H9 (cell line): Measurements from ENCODE around the gene TTYH1. TPM values are rescaled to one million over a fixed set of nuclear protein-coding genes. Genes with fewer than 3 reads are reported as not detected.

Experiments used
- DNase-seq: peaks from one replicate; pipeline ENCODE4 v3.0.0-alpha.2; 2017
- H2AFZ ChIP-seq: one replicate; pipeline ENCODE4 v1.6.1; 2013; ENCODE audit warnings: mild to moderate bottlenecking, low read length, control low read depth, moderate library complexity
- H2AK5ac ChIP-seq: 2 replicates; pipeline ENCODE4 v1.6.1; 2013; ENCODE audit warnings: low read length, control low read depth, mixed read lengths; ENCODE audit not compliant: insufficient read length
- H2BK120ac ChIP-seq: one replicate; pipeline ENCODE4 v1.6.1; 2013; ENCODE audit warnings: low read depth, mild to moderate bottlenecking, low read length, control low read depth, inconsistent platforms; ENCODE audit not compliant: poor library complexity, severe bottlenecking
- H2BK12ac ChIP-seq: 2 replicates; pipeline ENCODE4 v1.6.1; 2013; ENCODE audit warnings: low read length, control low read depth, mixed read lengths, low read depth; ENCODE audit not compliant: insufficient read length
- H2BK15ac ChIP-seq: 2 replicates; pipeline ENCODE4 v1.6.1; 2013; ENCODE audit warnings: low read depth, low read length, control low read depth
- H2BK20ac ChIP-seq: one replicate; pipeline ENCODE4 v1.6.1; 2013; ENCODE audit warnings: low read depth, mild to moderate bottlenecking, low read length, control low read depth, inconsistent platforms; ENCODE audit not compliant: poor library complexity, severe bottlenecking
- H2BK5ac ChIP-seq: 2 replicates; pipeline ENCODE4 v1.6.1; 2013; ENCODE audit warnings: low read length, control low read depth, mixed read lengths; ENCODE audit not compliant: insufficient read length
- H3K14ac ChIP-seq: 2 replicates; pipeline ENCODE4 v1.6.1; 2013; ENCODE audit warnings: low read length, control low read depth; ENCODE audit not compliant: insufficient read depth
- H3K18ac ChIP-seq: 2 replicates; pipeline ENCODE4 v1.6.1; 2013; ENCODE audit warnings: low read depth, mild to moderate bottlenecking, mixed read lengths, low read length, control low read depth; ENCODE audit not compliant: insufficient read length
- H3K23ac ChIP-seq: 2 replicates; pipeline ENCODE4 v1.6.1; 2013; ENCODE audit warnings: low read length, control low read depth, mixed read lengths, low read depth; ENCODE audit not compliant: insufficient read length
- H3K23me2 ChIP-seq: 2 replicates; pipeline ENCODE4 v1.6.1; 2013; ENCODE audit warnings: low read depth, mild to moderate bottlenecking, mixed read lengths, low read length, control low read depth; ENCODE audit not compliant: insufficient read length, poor library complexity, severe bottlenecking
- H3K27ac ChIP-seq: 2 replicates; pipeline ENCODE4 v1.5.1; 2013; ENCODE audit warnings: low read length, control low read depth, mixed read lengths, low read depth; ENCODE audit not compliant: insufficient read length
- H3K27me3 ChIP-seq: 2 replicates; pipeline ENCODE4 v1.6.1; 2013; ENCODE audit warnings: low read length, control low read depth, inconsistent platforms; ENCODE audit not compliant: insufficient read depth
- H3K4ac ChIP-seq: 2 replicates; pipeline ENCODE4 v1.6.1; 2013; ENCODE audit warnings: low read depth, mild to moderate bottlenecking, control low read depth, inconsistent platforms, low read length, moderate library complexity
- H3K4me1 ChIP-seq: 2 replicates; pipeline ENCODE4 v1.6.1; 2013; ENCODE audit warnings: low read length, control low read depth, inconsistent platforms; ENCODE audit not compliant: insufficient read depth
- H3K4me2 ChIP-seq: 2 replicates; pipeline ENCODE4 v1.6.1; 2013; ENCODE audit warnings: low read length, control low read depth, mixed read lengths; ENCODE audit not compliant: insufficient read length, insufficient read depth
- H3K56ac ChIP-seq: 2 replicates; pipeline ENCODE4 v1.6.1; 2013; ENCODE audit warnings: low read depth, mild to moderate bottlenecking, mixed read lengths, low read length, control low read depth; ENCODE audit not compliant: insufficient read length
- H3K79me1 ChIP-seq: 2 replicates; pipeline ENCODE4 v1.6.1; 2013; ENCODE audit warnings: low read depth, mild to moderate bottlenecking, moderate library complexity, low read length, control low read depth, inconsistent platforms; ENCODE audit not compliant: insufficient read depth, poor library complexity, severe bottlenecking
- H3K79me2 ChIP-seq: 2 replicates; pipeline ENCODE4 v1.6.1; 2013; ENCODE audit warnings: low read length, control low read depth, inconsistent platforms; ENCODE audit not compliant: insufficient read depth
- H3K9ac ChIP-seq: 2 replicates; pipeline ENCODE4 v1.6.1; 2013; ENCODE audit warnings: low read length, control low read depth, mixed read lengths; ENCODE audit not compliant: insufficient read length; ENCODE audit errors: extremely low read depth
- H3K9me3 ChIP-seq: one replicate; pipeline ENCODE4 v1.6.1; 2013; ENCODE audit warnings: low read depth, low read length, inconsistent platforms; ENCODE audit not compliant: control insufficient read depth
- H3T11ph ChIP-seq: one replicate; pipeline ENCODE4 v1.6.1; 2013; ENCODE audit warnings: mild to moderate bottlenecking, low read length, control low read depth, inconsistent platforms
- H4K20me1 ChIP-seq: one replicate; pipeline ENCODE4 v1.6.1; 2013; ENCODE audit not compliant: control insufficient read depth, insufficient read length, insufficient read depth
- H4K5ac ChIP-seq: 2 replicates; pipeline ENCODE4 v1.6.1; 2013; ENCODE audit warnings: low read depth, mild to moderate bottlenecking, mixed read lengths, low read length, control low read depth; ENCODE audit not compliant: insufficient read length
- H4K8ac ChIP-seq: replicated peaks from 2 replicates; pipeline ENCODE4 v1.6.1; 2013; ENCODE audit warnings: low read length, control low read depth, mixed read lengths, low read depth; ENCODE audit not compliant: insufficient read length
- H4K91ac ChIP-seq: 2 replicates; pipeline ENCODE4 v1.6.1; 2013; ENCODE audit warnings: low read depth, mild to moderate bottlenecking, moderate library complexity, mixed read lengths, low read length, control low read depth; ENCODE audit not compliant: insufficient read length
- H3K27ac Mint-ChIP-seq, 3 experiments: 2 replicates in 2 of 3; 3 replicates in 1 of 3; pipeline ENCODE4 v1.8.0; 2020 to 2021; ENCODE audit warnings: mixed read lengths in 3 of 3, mild to moderate bottlenecking in 1 of 3, moderate library complexity in 1 of 3
- H3K27me3 Mint-ChIP-seq: 2 replicates; pipeline ENCODE4 v1.8.0; 2021; ENCODE audit warnings: low read depth, mild to moderate bottlenecking, moderate library complexity, mixed read lengths
- H3K36me3 Mint-ChIP-seq, 3 experiments: 2 replicates in 2 of 3; 3 replicates in 1 of 3; pipeline ENCODE4 v1.8.0; 2020 to 2021; ENCODE audit warnings: low read depth in 3 of 3, mixed read lengths in 3 of 3; ENCODE audit not compliant: insufficient read depth in 1 of 3
- H3K4me1 Mint-ChIP-seq, 2 experiments: 2 replicates each; pipeline ENCODE4 v1.8.0; 2020; ENCODE audit warnings: mixed read lengths in 2 of 2
- H3K4me3 Mint-ChIP-seq, 2 experiments: 2 replicates in 1 of 2; 3 replicates in 1 of 2; pipeline ENCODE4 v1.8.0; 2020 to 2021; ENCODE audit warnings: mild to moderate bottlenecking in 2 of 2, mixed read lengths in 2 of 2, moderate library complexity in 1 of 2
- H3K9me3 Mint-ChIP-seq, 2 experiments: 2 replicates in 1 of 2; 3 replicates in 1 of 2; pipeline ENCODE4 v1.8.0; 2020; ENCODE audit warnings: mild to moderate bottlenecking in 2 of 2, mixed read lengths in 2 of 2, moderate library complexity in 1 of 2
- WGBS: extraction: QIAGEN DNeasy Blood & Tissue Kit; methylation state at CpG from one replicate; pipeline ENCODE4 v1.1.7; 2013; ENCODE audit warnings: missing lambda C conversion rate, low lambda C conversion rate, mixed read lengths; ENCODE audit not compliant: insufficient read length; ENCODE audit errors: extremely low coverage; 5-methylcytosine and 5-hydroxymethylcytosine counted together
- total RNA-seq: library from RNA; stranded (reverse); gene quantifications from 2 replicates; pipeline ENCODE4 v1.2.1, GENCODE V29; 2021
- TF ChIP-seq, protein P1 (sequence below): fragments of 200-600 bp; sonication (generic); conservative IDR thresholded peaks from 3 replicates; pipeline ENCODE4 v1.8.0; 2021; ENCODE audit warnings: antibody characterized with exemption, mild to moderate bottlenecking

TTYH1 gene
- total RNA-seq, 1 experiment from 2014 or later: 47.1 TPM

DNA sequence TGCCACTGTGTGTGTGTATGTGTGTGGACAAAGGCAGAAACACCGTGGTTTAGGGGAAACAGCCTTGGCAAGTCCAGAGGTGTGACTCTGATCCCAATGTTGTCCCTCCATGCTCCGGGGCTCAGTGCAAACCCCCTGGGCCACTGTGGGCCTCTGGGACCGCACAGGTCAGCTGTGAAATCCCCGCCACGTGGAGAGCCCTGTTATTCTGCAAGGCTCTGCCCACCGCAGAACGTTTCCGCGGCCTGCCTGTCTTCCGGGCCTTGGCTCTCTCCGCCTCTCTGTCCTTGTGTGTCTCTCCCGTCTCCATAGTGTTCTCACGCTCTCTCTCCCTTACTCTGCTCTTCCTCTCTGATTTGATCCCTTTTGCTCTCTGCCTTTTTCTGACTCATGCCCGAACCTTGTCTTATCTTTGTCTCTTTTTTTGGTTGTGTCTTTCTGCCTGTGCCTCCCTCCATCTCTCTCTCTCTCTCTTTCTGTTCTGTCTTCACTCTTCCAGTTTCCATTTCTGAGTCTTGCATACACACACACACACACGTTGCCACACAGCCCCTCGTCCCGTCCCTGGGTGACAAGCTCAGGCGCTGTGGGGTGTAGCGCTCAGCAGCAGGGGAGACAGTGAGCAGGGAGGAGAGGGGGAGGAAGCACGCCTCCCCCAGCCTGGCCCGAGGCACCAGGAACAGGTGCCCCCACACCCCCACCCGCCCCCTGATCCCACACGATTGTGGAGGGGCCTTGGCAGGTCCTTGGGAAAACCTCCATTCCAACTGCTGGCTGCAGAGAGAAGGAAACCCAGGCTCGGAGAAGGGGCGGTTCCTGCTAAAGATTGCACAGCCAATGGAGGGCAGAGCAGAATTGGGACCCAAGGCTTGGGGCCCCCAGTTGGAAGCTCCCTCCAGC, 3.0 kb downstream of the TTYH1 start:
- Histone ChIP-seq H3K18ac (no peak overlapping the region), H3K9ac (no peak overlapping the region), H3K4me1 (peaks cover 5% of the 10 kb centered on the region; the same call in 1 of the 2 replicates), H3K27ac (no peak overlapping the region), H4K91ac (no peak overlapping the region), H3K56ac (no peak overlapping the region), H3K79me2 (no peaks in the 10 kb centered on the region), H4K20me1 (no peaks in the 10 kb centered on the region), H3K23me2 (peaks cover 15% of the 10 kb centered on the region), H4K5ac (no peak overlapping the region), H3K79me1 (no peaks in the 10 kb centered on the region), H3K14ac (no peak overlapping the region), H3K27me3 (peaks cover 12% of the 10 kb centered on the region; the same call in 1 of the 2 replicates), H2BK120ac (no peak overlapping the region), H2BK20ac (no peak overlapping the region), H2AK5ac (no peak overlapping the region), H3T11ph (no peak overlapping the region), H2BK15ac (no peak overlapping the region), H3K9me3 (no peaks in the 10 kb centered on the region), H2AFZ (no peak overlapping the region), H3K4me2 (no peak overlapping the region), H4K8ac (no peak overlapping the region), H2BK12ac (no peak overlapping the region), H3K4ac (no peak overlapping the region), H2BK5ac (no peak overlapping the region), H3K23ac (no peak overlapping the region)
- H3K36me3 Mint-ChIP-seq: peaks cover 14 to 35% (median 24%) of the 10 kb centered on the region in 3 experiments
- H3K27ac Mint-ChIP-seq: peak overlapping the region in 2 of 3 experiments; percentile 41 to 86; a peak in 5 of 7 replicates
- peaks cover 41 to 47% of the 10 kb centered on the region in 2 experiments for H3K4me1 Mint-ChIP-seq
- TF ChIP-seq, protein P1, sequence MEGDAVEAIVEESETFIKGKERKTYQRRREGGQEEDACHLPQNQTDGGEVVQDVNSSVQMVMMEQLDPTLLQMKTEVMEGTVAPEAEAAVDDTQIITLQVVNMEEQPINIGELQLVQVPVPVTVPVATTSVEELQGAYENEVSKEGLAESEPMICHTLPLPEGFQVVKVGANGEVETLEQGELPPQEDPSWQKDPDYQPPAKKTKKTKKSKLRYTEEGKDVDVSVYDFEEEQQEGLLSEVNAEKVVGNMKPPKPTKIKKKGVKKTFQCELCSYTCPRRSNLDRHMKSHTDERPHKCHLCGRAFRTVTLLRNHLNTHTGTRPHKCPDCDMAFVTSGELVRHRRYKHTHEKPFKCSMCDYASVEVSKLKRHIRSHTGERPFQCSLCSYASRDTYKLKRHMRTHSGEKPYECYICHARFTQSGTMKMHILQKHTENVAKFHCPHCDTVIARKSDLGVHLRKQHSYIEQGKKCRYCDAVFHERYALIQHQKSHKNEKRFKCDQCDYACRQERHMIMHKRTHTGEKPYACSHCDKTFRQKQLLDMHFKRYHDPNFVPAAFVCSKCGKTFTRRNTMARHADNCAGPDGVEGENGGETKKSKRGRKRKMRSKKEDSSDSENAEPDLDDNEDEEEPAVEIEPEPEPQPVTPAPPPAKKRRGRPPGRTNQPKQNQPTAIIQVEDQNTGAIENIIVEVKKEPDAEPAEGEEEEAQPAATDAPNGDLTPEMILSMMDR: no peak
- peak overlapping the region; percentile 12 to 36 for H3K4me3 Mint-ChIP-seq
- no peak for DNase-seq
- no CpG with 5 or more reads among the region's 25 CpGs for WGBS
- H3K9me3 Mint-ChIP-seq: peaks cover 12 to 14% of the 10 kb centered on the region in 2 experiments
- H3K27me3 Mint-ChIP-seq: peaks cover 43% of the 10 kb centered on the region
